Measurements from ENCODE around the gene UBA7.

The UBA7 gene

DNA sequence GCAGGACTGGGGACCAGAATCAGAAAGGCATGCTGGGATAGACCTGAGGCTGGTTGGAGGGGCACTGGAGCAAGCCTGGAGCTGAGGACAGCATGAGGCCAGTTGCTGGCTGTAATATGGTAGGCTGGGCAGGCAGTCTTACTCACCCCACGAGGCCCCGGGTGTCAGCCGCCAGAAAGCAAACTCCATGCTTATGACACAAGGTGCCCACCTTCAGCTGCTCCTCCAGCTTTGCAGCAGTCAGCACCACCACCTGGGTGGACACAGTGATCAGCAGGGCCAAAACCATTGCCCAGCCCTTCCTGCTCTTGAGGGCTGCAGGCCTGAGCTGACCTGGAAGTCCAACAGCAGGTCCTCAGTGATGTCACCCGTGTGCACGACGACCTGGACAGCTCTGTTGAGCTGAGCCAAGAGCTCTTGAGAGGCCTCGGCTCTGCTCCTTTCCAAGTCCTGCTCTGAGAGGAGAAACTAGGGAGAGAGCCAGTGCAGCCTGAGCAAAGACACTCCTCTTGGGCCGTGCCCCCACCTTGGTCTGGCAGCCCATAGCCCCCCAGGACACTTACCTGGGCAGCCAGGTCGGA is 747 bp downstream of the UBA7 start:
- TF ChIP-seq YY1 (IDR thresholded peaks at IDR 0.05; ENCODE audit: low read depth): no peak
- no peak for TF ChIP-seq ZBTB7A (IDR thresholded peaks at IDR 0.05; ENCODE audit: low read depth)

DNA sequence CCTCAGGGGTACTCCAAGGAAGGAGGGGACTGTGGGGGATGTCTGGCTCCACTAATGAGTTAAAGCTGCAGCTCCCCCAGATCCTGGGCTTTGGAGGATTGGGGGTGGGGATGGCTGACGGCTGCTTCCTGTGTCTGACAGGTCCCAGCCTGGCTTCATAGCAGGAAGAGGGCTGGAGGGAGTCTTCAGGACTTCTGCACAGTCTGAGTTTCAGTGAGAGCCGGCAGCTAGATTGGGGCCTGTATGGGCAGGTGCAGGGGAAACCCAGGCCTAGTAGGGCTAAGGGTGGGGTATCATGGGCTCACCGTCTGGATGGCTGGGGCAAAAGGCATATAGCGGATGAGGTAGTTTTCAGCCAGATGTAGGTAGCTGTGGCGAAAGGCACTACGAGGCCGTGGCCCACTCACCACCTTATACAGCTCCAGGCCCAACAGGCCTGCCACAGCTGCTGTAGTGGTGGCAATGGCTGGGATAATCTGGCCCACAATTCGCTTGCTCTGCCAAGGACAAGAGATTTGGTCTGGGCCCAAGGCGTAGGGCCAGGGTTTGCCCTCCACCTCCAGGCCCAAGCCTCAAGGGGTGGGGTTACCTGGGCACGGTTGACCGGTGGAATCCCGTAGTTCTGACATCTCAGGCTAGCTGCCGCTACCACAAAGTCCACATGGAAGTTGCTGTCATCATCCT is 6.2 kb downstream of the UBA7 start:
- TF ChIP-seq RAD21 (IDR thresholded peaks at IDR 0.05; ENCODE audit: low read depth): no peak
- TF ChIP-seq, protein P1, sequence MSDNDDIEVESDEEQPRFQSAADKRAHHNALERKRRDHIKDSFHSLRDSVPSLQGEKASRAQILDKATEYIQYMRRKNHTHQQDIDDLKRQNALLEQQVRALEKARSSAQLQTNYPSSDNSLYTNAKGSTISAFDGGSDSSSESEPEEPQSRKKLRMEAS (IDR thresholded peaks at IDR 0.05): no peak
- TF ChIP-seq TEAD4 (IDR thresholded peaks at IDR 0.05): no peak
- TF ChIP-seq FOXM1 (IDR thresholded peaks at IDR 0.05; ENCODE audit: borderline replicate concordance, low read depth): no peak
- no peak for TF ChIP-seq TAF1 (IDR thresholded peaks at IDR 0.05; ENCODE audit: low read depth)
- TF ChIP-seq NFIC (IDR thresholded peaks at IDR 0.05): no peak
- TF ChIP-seq EP300 (IDR thresholded peaks at IDR 0.05; ENCODE audit: borderline replicate concordance): no peak
- TF ChIP-seq CREB1 (IDR thresholded peaks at IDR 0.05; ENCODE audit: low read depth): no peak
- no peak for TF ChIP-seq CEBPB (IDR thresholded peaks at IDR 0.05)
- TF ChIP-seq ZBTB7A (IDR thresholded peaks at IDR 0.05; ENCODE audit: low read depth): no peak
- no peak for TF ChIP-seq YY1 (IDR thresholded peaks at IDR 0.05; ENCODE audit: low read depth)

DNA sequence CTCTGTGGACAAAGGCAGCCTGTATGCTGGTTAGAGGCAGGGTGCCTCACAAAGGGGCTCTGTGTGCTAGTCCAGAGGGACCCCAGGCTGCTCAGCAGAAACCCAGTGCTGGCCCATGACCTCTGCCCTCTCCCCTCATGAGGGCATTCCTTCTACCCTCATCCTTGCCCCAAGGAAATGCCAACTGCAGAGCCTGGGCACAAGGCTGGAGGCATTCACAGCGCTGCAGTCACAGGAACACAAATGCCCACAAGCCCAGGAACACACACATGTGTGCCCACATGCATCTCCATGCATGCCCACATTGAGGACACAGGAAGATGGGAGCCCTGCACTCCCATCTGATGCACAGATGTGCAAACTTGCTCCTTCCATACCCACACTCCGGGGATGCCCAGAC is 6.9 kb downstream of the UBA7 start:
- TF ChIP-seq, protein P2, sequence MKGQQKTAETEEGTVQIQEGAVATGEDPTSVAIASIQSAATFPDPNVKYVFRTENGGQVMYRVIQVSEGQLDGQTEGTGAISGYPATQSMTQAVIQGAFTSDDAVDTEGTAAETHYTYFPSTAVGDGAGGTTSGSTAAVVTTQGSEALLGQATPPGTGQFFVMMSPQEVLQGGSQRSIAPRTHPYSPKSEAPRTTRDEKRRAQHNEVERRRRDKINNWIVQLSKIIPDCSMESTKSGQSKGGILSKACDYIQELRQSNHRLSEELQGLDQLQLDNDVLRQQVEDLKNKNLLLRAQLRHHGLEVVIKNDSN (IDR thresholded peaks at IDR 0.05): no peak
- TF ChIP-seq ZBTB7A (IDR thresholded peaks at IDR 0.05; ENCODE audit: low read depth) (no peak), FOXM1 (IDR thresholded peaks at IDR 0.05; ENCODE audit: borderline replicate concordance, low read depth) (no peak), RAD21 (IDR thresholded peaks at IDR 0.05; ENCODE audit: low read depth) (no peak), TAF1 (IDR thresholded peaks at IDR 0.05; ENCODE audit: low read depth) (no peak)
- TF ChIP-seq, protein P1 (IDR thresholded peaks at IDR 0.05): no peak

DNA sequence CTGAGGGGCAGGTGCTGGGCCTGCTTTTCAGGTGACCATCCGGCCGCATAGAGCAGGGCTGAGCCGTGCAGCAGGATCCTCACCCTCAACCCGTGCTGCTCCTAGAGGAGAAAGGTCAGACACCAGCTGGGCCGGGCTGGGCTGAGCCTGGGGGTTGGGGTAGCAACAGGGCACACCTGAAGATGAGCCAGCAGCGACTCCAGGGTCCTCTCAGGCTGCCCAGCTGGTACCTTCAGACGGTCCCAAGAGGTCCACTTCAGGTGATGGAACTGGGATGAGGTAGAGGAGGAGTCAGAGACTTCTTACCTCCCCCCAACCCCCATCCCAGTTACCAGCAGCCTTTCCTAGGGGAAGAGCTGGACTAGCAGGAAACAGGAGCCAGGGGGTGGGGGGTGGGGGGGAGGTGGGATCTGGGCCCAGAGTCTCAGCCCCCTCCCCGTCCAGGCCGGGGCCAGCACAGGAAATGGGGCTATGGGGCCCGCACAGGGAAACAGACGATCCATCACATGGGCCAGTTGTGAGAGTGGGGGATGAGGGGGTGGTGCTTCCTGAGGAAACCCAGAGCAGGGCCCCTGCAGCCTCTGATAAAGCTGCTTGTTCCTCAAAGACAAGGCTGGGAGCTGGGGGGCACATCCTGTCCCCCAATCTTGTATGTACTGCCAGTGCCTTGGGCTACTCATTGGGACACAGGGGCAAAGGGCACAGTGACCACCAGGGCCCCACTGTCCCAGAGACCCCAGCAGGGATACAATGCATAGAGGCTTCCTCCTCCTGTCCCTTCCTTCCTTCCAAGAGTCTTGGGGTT is 7.7 kb downstream of the UBA7 start:
- TF ChIP-seq EP300 (IDR thresholded peaks at IDR 0.05; ENCODE audit: borderline replicate concordance) (no peak), FOXM1 (IDR thresholded peaks at IDR 0.05; ENCODE audit: borderline replicate concordance, low read depth) (no peak), RAD21 (IDR thresholded peaks at IDR 0.05; ENCODE audit: low read depth) (no peak)
- TF ChIP-seq, protein P1 (IDR thresholded peaks at IDR 0.05): no peak
- TF ChIP-seq, protein P3, sequence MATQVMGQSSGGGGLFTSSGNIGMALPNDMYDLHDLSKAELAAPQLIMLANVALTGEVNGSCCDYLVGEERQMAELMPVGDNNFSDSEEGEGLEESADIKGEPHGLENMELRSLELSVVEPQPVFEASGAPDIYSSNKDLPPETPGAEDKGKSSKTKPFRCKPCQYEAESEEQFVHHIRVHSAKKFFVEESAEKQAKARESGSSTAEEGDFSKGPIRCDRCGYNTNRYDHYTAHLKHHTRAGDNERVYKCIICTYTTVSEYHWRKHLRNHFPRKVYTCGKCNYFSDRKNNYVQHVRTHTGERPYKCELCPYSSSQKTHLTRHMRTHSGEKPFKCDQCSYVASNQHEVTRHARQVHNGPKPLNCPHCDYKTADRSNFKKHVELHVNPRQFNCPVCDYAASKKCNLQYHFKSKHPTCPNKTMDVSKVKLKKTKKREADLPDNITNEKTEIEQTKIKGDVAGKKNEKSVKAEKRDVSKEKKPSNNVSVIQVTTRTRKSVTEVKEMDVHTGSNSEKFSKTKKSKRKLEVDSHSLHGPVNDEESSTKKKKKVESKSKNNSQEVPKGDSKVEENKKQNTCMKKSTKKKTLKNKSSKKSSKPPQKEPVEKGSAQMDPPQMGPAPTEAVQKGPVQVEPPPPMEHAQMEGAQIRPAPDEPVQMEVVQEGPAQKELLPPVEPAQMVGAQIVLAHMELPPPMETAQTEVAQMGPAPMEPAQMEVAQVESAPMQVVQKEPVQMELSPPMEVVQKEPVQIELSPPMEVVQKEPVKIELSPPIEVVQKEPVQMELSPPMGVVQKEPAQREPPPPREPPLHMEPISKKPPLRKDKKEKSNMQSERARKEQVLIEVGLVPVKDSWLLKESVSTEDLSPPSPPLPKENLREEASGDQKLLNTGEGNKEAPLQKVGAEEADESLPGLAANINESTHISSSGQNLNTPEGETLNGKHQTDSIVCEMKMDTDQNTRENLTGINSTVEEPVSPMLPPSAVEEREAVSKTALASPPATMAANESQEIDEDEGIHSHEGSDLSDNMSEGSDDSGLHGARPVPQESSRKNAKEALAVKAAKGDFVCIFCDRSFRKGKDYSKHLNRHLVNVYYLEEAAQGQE (IDR thresholded peaks at IDR 0.05; ENCODE audit: low read depth): no peak

DNA sequence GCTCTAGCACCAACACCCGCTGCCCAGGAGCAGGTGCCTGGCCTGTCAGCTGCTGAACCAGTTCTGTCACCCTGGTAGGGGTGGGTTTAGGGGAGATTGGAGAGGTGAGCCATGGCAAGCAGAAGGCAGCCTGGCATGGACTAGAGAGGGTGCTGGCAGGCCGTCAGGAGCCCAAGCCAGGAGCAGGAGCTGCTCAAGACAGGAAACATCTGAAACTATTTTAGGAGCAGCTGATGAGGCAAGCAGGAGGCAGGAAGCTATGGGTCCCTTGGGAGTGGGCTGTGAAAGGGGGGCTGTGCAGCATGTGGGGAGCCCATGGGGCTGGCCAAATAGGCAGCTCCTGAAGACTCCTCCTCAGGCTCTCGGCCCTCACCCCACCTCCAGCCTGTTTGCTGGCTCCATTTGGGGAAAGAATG is 8.4 kb downstream of the UBA7 start:
- TF ChIP-seq, protein P1 (IDR thresholded peaks at IDR 0.05): no peak
- TF ChIP-seq RAD21 (IDR thresholded peaks at IDR 0.05; ENCODE audit: low read depth) (no peak), NFIC (IDR thresholded peaks at IDR 0.05) (no peak), EP300 (IDR thresholded peaks at IDR 0.05; ENCODE audit: borderline replicate concordance) (no peak), TEAD4 (IDR thresholded peaks at IDR 0.05) (no peak)

DNA sequence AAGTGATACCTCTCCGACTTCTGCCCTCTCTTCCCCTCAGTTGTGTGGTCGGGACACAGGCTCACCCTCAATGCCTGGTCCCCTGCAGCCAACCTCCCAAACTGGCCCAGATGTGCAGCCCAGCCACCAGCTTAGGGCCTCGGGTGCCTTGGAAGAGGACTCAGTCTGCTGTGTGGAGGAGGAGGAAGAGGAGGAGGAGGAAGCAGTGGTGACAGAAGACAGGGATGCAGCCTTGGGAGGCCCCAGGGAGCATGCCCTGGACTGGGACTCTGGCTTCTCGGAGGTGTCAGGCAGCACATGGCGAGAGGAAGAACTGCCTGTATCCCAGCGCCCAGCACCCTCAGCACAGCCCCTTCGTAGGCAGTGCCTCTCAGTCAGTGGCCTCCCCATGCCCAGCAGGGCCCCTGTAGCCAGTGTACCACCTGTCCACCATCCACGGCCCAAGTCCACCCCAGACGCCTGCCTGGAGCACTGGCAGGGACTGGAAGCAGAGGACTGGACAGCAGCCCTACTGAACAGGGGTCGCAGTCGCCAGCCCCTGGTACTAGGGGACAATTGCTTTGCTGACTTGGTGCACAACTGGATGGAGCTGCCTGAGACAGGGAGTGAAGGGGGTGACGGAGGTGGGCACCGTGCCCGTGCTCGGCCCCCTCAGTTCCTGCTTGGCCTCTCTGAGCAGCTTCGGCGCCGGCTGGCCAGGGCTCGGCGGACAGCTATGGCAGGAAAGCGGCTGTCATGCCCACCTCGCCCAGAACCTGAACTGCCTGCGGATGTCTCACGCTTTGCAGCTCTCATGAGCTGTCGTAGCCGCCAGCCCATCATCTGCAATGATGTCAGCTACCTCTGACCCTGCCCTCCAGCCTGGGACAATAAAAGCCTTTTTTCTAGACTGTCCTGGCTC is 9.4 kb downstream of the UBA7 start:
- no peak for TF ChIP-seq TEAD4 (IDR thresholded peaks at IDR 0.05)
- TF ChIP-seq RAD21 (IDR thresholded peaks at IDR 0.05; ENCODE audit: low read depth): no peak
- TF ChIP-seq, protein P3 (IDR thresholded peaks at IDR 0.05; ENCODE audit: low read depth): no peak
- TF ChIP-seq NFIC (IDR thresholded peaks at IDR 0.05): no peak
- no peak for TF ChIP-seq ZBTB7A (IDR thresholded peaks at IDR 0.05; ENCODE audit: low read depth)
- TF ChIP-seq CEBPB (IDR thresholded peaks at IDR 0.05): no peak
- TF ChIP-seq, protein P2 (IDR thresholded peaks at IDR 0.05): no peak
- no peak for TF ChIP-seq TCF12 (IDR thresholded peaks at IDR 0.05; ENCODE audit: low read depth)
- TF ChIP-seq EGR1 (IDR thresholded peaks at IDR 0.05): no peak
- no peak for TF ChIP-seq YY1 (IDR thresholded peaks at IDR 0.05; ENCODE audit: low read depth)
- TF ChIP-seq TAF1 (IDR thresholded peaks at IDR 0.05; ENCODE audit: low read depth): no peak
- no peak for TF ChIP-seq CREB1 (IDR thresholded peaks at IDR 0.05; ENCODE audit: low read depth)

All from Ishikawa (cell line).